ENCODE measurements around the gene OGFOD1.
A peak's percentile ranks its signal among the peaks of the same experiment; 100 is the strongest.

Gene OGFOD1

GRCh38 chr16:56447286-56447685, 4.1 kb upstream of the OGFOD1 start:
- H3K4me2 ChIP-seq, result no peak overlapping the region
- H3K27ac ChIP-seq, result no peak overlapping the region
- TF ChIP-seq Cebpa-rat (IDR thresholded peaks at IDR 0.05), result no peak
- H4K20me1 ChIP-seq, result peaks cover 0 to 68% (median 44%) of the 10 kb centered on the region in 11 experiments; a peak in 20 of 22 replicates
- no peaks in the 10 kb centered on the region for H3K27me3 ChIP-seq
- H3K9ac ChIP-seq, result no peak overlapping the region
- H3K36me3 ChIP-seq, result peaks cover 54 to 63% (median 57%) of the 10 kb centered on the region in 11 experiments
- no peak overlapping the region for H3K4me3 ChIP-seq
- no peaks in the 10 kb centered on the region for H3K9me3 ChIP-seq (replicated peaks in 1 of 11)
- H3K4me1 ChIP-seq, result peaks cover 15 to 29% (median 21%) of the 10 kb centered on the region in 10 experiments

GRCh38 chr16:56448005-56448404, 3.3 kb upstream of the OGFOD1 start:
- Histone ChIP-seq H4K20me1 (peaks cover 0 to 74% (median 49%) of the 10 kb centered on the region in 11 experiments; a peak in 20 of 22 replicates), H3K4me2 (peak overlapping the region in 1 of 11 experiments; percentile 94; a peak in 1 of 22 replicates), H3K9me3 (replicated peaks in 1 of 11) (no peaks in the 10 kb centered on the region), H3K4me3 (no peak overlapping the region), H3K27ac (no peak overlapping the region), H3K36me3 (peaks cover 47 to 61% (median 50%) of the 10 kb centered on the region in 11 experiments), H3K9ac (no peak overlapping the region; a peak in 1 of 22 replicates), H3K4me1 (peaks cover 23 to 36% (median 28%) of the 10 kb centered on the region in 10 experiments), H3K27me3 (no peaks in the 10 kb centered on the region)
- no peak for TF ChIP-seq Cebpa-rat (IDR thresholded peaks at IDR 0.05)

DNA sequence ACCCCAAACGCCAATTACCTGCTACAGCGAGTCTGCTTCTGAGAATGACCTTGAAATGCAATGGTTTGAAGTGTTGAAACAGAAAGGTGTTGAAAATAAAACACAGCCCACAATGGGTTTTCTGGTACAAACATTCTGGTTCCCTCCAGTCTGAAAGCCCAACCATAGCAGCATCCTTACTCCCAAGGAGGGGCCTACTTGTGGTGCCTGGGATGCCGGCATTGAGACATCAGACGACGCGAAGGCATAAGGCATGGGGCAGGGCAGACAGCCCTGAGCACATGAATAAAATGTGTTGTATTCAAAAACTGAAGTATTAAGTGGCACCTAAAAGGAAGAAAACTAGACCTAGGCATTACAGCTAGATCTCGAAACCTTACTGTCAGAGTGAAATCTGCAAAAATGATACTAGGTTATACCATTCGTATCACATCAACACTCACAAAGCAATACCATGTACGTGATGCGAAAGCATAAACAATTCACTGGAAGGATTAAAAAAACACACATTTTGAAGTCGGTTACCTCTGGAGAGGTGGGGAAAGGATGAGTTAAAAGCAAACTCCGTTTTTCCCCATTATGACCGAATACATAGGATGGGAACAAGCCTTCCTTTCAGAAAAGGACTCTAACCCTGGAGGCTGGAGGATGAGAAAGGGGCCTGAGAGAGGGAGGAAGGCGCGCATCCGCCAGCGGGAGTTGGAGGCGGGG, 924 bp upstream of the OGFOD1 start:
- Histone ChIP-seq H3K4me1 (peaks cover 25 to 41% (median 34%) of the 10 kb centered on the region in 10 experiments), H3K27ac (peak overlapping the region; percentile 55 to 89 (median 84)), H3K36me3 (peaks cover 46 to 61% (median 49%) of the 10 kb centered on the region in 11 experiments), H3K9me3 (replicated peaks in 1 of 11) (no peaks in the 10 kb centered on the region), H3K9ac (peak overlapping the region; percentile 79 to 93 (median 90)), H3K4me3 (peak overlapping the region; percentile 82 to 97 (median 88)), H3K27me3 (no peaks in the 10 kb centered on the region), H3K4me2 (peak overlapping the region; percentile 82 to 98 (median 94)), H4K20me1 (peaks cover 0 to 72% (median 40%) of the 10 kb centered on the region in 11 experiments; a peak in 20 of 22 replicates)
- TF ChIP-seq Cebpa-rat (IDR thresholded peaks at IDR 0.05), result no peak

DNA sequence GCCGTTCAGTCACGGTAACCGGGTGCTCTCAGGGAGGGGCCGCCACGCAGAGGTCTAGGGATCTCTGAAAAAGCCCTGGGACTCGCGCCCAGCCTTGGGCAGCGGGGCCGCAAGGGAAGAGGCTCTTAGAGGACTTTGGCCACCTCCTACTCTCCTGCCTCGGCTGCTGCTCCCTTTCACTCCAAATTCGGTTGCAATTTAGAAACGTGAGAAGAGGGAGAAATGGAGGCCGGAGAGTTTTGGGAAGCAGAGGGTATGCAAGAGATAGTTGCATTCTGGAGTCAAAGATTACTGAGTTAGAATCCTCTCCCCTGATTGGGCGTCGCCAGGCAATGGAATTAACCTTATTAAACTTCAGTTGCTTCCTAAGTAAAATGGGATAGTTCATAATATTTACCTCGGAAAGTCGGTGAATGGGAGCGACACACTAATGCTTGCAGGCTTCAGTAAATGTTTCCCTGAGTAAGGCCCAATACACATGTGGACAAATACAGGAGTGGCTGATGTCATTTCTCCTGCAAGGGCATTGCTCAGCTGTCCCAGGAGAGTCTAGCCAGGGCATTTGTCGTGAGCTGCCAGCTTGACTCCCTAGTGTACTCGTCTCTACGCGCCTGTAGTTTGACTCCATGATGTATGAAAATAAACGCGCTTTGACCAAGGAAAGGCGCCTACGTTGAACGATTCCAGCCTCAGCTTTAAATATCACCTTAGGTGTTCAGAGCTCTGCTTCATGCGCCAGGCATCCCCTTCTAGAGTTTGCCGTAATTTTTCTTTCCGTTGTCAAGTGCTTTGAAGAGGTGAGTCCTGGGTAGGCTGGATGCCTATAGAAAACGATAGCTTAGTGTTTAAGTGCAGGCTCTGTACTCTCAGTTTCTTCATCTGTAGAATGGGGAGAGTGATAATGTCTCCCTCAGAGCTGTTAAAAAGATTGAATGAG, 667 bp downstream of the OGFOD1 start:
- no peaks in the 10 kb centered on the region for H3K27me3 ChIP-seq
- H3K9ac ChIP-seq, result peak overlapping the region; percentile 79 to 93 (median 90)
- peak overlapping the region; percentile 82 to 97 (median 88) for H3K4me3 ChIP-seq
- H3K36me3 ChIP-seq, result peaks cover 46 to 61% (median 49%) of the 10 kb centered on the region in 11 experiments
- H3K4me1 ChIP-seq, result peaks cover 25 to 41% (median 34%) of the 10 kb centered on the region in 10 experiments
- H3K9me3 ChIP-seq (replicated peaks in 1 of 11), result no peaks in the 10 kb centered on the region
- peaks cover 0 to 58% (median 34%) of the 10 kb centered on the region in 11 experiments; a peak in 20 of 22 replicates for H4K20me1 ChIP-seq
- TF ChIP-seq Cebpa-rat (IDR thresholded peaks at IDR 0.05), result no peak
- H3K27ac ChIP-seq, result peak overlapping the region; percentile 10 to 89 (median 84); a peak in 21 of 22 replicates
- peak overlapping the region; percentile 73 to 98 (median 90) for H3K4me2 ChIP-seq

- no peak for TF ChIP-seq Cebpa-rat (IDR thresholded peaks at IDR 0.05)
- peaks cover 1 to 8% (median 4%) of the 10 kb centered on the region in 10 experiments; a peak in 19 of 20 replicates for H3K4me1 ChIP-seq
- H3K4me3 ChIP-seq, result no peak overlapping the region
- H3K9me3 ChIP-seq (replicated peaks in 1 of 11), result no peaks in the 10 kb centered on the region
- no peak overlapping the region for H3K27ac ChIP-seq
- no peaks in the 10 kb centered on the region for H3K27me3 ChIP-seq
- H3K4me2 ChIP-seq, result no peak overlapping the region
- H3K9ac ChIP-seq, result no peak overlapping the region
- peaks cover 95 to 100% (median 98%) of the 10 kb centered on the region in 11 experiments for H3K36me3 ChIP-seq
- H4K20me1 ChIP-seq, result peaks cover 0 to 30% (median 0%) of the 10 kb centered on the region in 11 experiments; a peak in 5 of 22 replicates
These were observed 6.6 kb downstream of the OGFOD1 start for GRCh38 chr16:56457927-56458470.

DNA sequence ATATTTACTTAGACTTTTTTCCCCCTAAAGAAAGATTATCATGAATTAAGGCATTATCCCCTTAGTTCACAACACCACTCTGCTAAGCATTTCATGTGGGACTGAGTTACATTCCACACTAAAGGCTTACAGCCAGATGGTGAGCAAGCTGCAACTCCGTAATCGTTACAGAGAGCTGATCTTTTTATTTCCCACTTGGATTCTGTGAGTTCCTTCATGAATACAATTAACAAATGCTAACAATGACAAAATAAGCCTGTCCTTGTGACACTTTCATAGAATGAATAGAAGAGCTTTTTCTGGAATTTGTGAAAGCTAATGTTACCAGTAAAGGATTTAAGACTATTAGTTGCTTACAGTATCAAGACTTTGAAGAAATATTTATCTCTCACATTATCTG, 8.7 kb downstream of the OGFOD1 start:
- H4K20me1 ChIP-seq, result peaks cover 0 to 21% (median 0%) of the 10 kb centered on the region in 11 experiments; a peak in 2 of 22 replicates
- H3K9ac ChIP-seq, result no peak overlapping the region
- TF ChIP-seq Cebpa-rat (IDR thresholded peaks at IDR 0.05), result no peak
- H3K4me2 ChIP-seq, result no peak overlapping the region
- H3K4me3 ChIP-seq, result no peak overlapping the region
- H3K4me1 ChIP-seq, result no peaks in the 10 kb centered on the region
- H3K36me3 ChIP-seq, result peaks cover 95 to 100% (median 99%) of the 10 kb centered on the region in 11 experiments
- no peak overlapping the region for H3K27ac ChIP-seq
- H3K9me3 ChIP-seq (replicated peaks in 1 of 11), result no peaks in the 10 kb centered on the region
- no peaks in the 10 kb centered on the region for H3K27me3 ChIP-seq

DNA sequence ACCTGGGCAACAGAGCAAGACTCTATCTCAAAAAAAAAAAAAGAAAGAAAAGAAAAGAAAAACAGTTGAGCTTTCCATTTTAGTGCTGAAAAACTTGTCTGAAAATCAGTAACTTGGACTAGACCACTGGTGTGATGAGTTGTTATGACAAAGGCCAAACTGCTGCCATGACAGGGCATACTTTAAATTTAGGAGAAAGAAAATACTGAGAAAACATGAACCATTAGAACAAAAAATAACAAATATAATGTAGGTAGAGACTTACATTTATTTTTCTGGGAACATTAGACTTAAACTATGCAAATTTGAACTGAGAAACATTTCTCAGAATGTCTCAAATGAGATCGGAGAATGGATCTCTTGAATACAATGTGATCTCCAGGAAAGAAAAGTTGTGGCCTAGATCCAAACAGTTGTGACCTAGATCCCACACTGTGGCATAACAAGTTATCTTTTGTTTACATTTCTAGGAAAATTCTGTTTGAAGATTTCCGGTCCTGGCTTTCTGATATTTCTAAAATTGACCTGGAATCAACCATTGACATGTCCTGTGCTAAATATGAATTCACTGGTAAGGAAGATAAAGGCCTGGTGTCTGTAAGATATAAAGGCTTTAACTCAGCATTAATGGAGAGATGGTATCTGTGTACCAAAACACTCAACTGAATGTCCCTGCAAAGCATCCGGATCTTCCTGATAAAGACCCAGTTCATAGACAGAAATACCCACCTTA, 10.9 kb downstream of the OGFOD1 start:
- H3K4me3 ChIP-seq, result no peak overlapping the region
- H4K20me1 ChIP-seq, result peaks cover 0 to 21% (median 0%) of the 10 kb centered on the region in 11 experiments; a peak in 2 of 22 replicates
- H3K9me3 ChIP-seq (replicated peaks in 1 of 11), result no peaks in the 10 kb centered on the region
- H3K9ac ChIP-seq, result no peak overlapping the region
- H3K36me3 ChIP-seq, result peaks cover 95 to 100% (median 99%) of the 10 kb centered on the region in 11 experiments
- H3K27me3 ChIP-seq, result no peaks in the 10 kb centered on the region
- H3K27ac ChIP-seq, result no peak overlapping the region
- H3K4me2 ChIP-seq, result no peak overlapping the region
- no peaks in the 10 kb centered on the region for H3K4me1 ChIP-seq
- no peak for TF ChIP-seq Cebpa-rat (IDR thresholded peaks at IDR 0.05)

GRCh38 chr16:56463153-56463552, 11.8 kb downstream of the OGFOD1 start:
- H3K9ac ChIP-seq, result no peak overlapping the region
- no peak overlapping the region for H3K4me3 ChIP-seq
- no peaks in the 10 kb centered on the region for H3K27me3 ChIP-seq
- H3K9me3 ChIP-seq (replicated peaks in 1 of 11), result no peaks in the 10 kb centered on the region
- peaks cover 95 to 100% (median 99%) of the 10 kb centered on the region in 11 experiments for H3K36me3 ChIP-seq
- H3K4me1 ChIP-seq, result no peaks in the 10 kb centered on the region
- no peak overlapping the region for H3K27ac ChIP-seq
- TF ChIP-seq Cebpa-rat (IDR thresholded peaks at IDR 0.05), result no peak
- H3K4me2 ChIP-seq, result no peak overlapping the region
- peaks cover 0 to 19% (median 0%) of the 10 kb centered on the region in 11 experiments; a peak in 1 of 22 replicates for H4K20me1 ChIP-seq
